NCI-H774 (cell line): ENCODE results near the gene ZNF813.

ENCODE experiments used
- DNase-seq: peaks from one replicate; lab custom pipeline; 2025; lab: John Stamatoyannopoulos, UW

The ZNF813 gene

DNA sequence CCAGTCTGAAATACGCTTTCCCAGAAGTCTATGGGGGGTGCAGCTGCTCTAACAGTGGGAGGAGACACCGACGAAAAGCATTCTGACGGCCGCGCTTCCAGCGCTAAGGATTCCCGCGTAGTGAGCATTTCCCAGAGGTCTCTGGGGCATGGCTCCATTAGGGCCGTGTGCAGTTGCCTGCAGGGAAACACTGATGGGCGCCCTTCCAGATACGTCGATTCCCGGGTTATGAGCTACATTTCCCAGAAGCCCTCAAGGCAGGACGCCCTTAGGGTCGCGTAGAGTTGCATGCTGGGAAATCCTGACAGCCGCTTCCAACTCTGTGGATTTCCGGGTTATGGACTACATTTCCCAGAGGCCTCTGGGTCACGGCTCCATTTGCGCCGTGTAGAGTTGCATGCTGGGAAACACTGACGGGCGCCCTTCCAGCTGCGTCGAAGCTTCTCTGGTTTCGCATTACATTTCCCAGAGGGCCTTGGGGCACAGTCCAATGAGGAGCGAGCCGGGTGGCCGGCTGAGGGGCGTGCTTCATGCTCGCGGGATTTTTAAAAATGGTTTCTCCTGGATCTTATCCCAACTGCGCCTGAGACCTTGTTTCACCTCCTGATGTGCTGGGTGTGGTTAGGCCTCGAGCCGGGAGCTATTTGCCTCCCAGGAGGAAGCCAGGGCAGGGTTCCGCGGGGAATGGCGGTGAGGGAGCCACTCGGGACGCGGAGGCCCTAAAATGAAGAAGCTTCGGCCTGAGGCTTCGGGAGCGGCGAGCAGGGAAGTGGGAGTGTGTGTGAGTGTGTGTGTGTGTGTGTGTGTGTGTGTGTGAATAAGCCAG is 53.2 kb downstream of the ZNF813 start:
- peak; percentile 92 for DNase-seq

DNA sequence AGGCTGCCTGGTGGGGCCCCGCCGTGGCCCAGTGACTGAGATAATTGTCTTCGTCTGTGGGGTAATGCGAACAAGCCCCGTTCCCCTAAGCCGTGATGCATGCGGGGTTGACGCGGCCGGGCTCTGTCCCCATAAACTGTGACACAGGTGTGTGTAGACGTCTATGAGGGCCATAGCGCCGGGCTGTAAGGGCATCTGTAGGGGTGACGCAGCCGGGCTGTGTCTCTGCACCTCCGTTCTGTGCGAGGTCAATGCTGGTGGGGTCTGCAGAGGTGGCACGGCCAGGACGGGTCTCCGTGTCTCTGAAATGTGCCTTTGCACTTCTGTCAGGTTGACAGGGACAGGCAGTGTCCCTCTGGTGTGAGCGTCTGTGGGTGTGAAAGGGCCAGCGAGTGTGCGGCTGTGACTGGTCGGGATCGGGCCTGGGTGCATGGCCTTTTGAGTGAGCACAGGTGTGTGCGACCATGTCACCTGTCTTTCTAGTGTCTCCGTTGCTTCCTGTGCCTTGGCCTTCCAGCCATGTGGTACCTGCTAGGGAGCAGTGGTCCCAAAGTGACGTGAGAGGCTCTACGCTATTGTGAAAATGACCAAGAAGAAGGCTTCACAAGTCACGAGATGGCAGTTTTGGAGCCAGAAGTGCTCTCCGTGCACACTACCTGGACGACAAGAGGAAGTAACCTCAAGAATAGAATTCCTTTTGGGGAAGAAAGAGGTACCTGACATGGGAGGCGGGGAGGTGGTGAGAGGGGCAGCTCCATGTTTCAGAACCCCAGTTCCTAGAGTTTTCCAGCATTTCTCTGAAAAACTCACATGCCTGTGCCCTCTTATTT is 54.1 kb downstream of the ZNF813 start:
- DNase-seq: no peak

DNA sequence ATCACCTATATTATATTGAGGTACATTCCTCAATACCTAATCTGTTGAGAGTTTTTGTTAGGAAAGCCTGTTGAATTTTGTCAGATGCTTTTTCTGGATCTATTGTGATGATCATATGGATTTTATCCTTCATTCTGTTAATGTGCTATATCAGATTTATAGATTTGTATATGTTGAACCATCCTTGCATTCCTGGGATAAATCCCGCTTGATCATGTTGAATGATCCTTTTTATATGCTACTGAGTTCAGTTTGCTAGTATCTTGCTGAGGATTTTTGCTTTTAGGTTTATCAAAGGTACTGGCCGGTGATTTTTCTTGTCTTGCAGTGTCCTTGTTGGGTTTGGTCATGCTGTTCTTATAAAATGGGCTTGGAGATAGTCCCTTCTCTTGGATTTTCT is 58.4 kb downstream of the ZNF813 start:
- DNase-seq: no peak

DNA sequence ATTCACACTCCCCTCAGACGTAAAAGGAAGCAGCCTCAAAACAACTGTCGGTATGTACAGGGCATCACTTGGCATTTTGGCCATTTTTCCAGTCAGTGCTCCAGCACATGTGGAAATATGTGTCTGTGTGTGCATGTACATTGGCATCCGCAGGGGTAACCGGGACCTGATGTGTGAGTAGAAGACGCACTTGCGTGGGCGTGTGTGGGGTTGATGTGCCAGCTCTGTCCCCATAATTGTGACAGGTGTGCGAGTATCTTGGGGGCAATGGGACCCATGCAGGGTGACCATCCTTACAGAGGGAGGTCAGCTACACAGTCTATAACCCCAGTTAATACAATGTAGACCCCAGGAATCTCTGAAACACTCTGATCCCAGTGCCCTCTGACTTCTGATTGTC is 63.1 kb downstream of the ZNF813 start:
- DNase-seq: no peak

DNA sequence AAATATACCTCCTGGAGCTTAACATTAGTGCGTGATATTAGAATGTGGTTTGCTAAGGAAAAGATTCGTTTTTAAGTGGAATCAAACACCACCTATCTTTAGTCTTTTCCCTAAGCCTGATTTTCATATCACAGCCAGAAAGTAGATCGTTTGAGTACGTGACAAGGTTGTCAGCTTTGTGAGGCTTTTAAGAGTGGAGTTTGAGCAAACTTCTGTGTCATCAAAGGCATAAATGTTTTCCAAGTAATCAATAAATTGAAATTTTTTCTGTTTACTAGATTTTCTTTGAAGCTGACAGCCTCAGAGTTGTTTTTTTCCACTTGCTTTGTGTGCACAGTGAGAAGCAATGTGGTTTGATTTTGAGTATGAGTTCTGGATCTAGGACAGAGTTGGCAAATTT is 63.9 kb downstream of the ZNF813 start:
- no peak for DNase-seq

DNA sequence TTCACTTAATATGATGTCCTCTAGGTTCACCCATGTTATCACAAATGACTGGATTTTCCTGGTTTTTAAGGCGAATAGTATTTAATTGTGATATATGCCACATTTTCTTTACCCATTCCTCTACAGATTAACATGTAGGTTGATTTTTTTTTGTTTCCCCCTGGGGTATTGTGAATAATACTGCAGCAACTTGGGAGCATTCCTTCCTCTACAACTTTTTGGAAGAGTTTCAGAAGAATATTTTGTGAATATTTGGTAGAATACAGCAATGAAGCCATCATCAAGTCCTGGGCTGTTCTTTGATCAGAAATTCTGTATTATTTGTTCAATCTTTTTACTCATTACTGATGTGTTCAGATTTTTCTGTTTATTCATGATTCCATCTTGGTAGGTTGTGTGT is 64.8 kb downstream of the ZNF813 start:
- no peak for DNase-seq

DNA sequence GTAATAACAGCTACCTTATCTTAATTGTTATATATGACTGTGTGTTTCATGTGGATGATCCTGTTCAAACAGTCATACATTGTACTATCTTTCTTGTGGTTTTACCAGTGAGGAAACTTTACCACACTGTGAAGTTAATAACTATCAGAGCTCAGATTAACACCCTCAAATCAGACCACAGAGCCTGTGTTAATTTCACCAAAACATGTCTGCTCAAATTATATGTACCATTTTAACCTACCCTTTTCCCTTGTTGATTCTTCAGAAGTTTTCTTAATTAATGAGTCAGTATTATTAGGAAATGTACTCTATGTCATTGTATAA is 68.7 kb downstream of the ZNF813 start:
- no peak for DNase-seq

DNA sequence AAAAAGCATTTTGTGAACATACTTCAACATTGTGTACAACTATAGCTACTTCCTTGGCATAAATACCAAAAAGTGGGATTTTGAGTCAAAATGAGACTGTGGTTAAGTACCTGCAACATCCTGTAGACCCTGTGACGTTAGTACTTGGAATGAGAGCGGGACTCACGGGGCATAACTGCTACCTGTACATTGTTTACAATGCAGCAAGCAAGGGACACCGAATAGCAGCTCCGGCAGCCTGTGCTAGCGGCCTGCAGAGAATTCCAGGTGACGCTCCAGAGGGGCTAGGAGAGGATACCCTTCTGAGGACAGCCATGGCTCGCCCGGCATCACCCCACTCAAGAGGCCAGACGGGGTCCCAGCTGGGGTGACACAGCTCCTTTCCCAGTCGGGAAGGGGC is 69.6 kb downstream of the ZNF813 start:
- DNase-seq: no peak

DNA sequence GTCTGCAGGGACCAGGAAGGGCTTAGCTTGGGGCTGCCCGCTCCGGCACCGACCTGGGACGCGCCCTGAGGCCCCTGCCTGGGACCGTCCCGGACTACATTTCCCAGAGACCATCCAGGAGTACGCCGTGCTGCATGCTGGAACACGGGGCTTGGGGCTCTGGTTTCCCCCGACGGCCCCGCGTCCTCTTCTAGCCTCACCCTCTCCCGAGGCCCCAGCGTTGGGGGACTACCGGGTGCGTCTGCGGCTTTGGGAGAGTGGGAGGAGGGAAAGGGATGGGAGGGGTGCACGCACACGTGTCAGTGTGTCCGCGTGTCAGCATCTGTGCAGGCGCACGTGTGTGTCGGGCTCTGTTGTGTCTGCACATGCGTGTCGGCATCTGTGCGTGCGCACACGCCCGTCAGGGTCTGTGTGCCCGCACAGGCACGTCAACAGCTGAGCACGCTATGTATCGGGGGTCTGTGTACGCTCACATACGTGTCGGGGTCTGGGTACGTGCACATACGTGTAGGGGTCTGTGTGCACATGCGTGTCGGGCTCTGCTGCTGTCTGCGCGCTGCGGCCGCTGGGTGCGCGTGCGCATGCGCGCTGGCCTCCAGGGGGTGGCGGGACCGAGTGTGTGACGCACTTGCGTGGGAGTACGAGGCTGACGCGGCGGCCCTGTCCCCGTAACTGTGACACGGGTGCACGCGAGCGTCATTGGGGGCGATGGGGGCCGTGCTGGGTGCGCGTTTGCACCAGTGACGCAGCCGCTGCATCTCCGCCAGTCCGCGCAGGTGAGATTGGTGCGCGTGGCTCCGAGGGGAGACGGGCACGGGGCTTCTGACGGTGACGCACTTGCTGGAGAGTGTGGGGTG is 70.2 kb downstream of the ZNF813 start, which contains the start of gene ZNF331:
Gene ZNF331 (plus strand): TSS at position 625 of the 857 bp plus-strand sequence. CDS start 31,232 bp downstream, outside the sequence.
- no peak for DNase-seq

DNA sequence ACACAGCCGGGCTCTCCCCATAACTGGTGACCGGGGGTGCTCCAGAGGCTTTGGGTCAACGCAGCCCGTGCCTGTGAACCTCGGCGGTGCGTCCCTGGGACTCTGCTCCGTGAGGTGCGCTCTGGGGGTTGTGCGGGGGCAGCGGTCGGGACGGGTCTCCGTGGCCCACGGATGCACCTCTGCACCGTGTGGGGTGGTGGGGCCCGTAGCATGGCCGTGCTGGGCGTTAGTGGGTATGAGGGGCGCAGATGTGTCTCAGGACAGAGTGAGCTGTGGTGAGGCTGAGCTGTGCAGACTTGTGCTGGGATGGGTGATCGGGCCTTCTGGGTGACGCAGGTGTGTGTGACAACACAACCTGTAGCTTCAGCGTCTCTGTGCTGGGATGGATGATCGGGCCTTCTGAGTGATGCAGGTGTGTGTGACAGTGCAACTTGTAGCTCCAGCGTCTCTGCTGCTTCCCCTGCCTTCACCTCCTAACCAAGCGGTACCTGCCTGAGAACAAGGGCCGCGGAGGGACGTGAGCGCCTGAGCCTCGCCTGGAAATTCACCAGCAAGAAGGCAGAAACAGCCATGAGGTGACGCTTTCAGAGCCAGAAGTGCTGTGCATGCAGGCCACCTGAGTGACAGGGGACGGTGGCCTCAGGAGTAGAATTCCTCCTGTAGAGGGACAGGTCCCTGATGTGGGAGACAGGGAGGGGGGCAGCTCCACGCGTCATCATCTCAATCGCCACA is 71.0 kb downstream of the ZNF813 start:
- DNase-seq: no peak

DNA sequence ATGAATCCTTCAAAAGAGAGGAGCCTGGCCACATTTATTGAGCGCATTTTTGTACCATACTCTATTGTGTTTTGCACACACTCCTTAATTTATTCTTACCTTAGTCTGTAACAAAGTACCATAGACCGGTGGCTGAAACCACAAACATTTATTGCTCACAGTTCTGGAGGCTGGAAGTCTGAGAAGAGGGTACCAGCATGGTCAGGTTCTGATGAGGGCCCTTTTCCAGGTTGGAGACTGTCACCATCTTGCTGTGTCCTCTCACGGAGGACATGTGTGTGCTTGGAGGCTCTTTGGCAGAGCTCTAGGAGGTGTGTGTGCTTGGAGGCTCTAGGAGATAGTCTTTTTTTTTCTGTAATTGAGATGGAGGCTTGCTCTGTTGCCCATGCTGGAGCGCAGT is 72.6 kb downstream of the ZNF813 start:
- no peak for DNase-seq

DNA sequence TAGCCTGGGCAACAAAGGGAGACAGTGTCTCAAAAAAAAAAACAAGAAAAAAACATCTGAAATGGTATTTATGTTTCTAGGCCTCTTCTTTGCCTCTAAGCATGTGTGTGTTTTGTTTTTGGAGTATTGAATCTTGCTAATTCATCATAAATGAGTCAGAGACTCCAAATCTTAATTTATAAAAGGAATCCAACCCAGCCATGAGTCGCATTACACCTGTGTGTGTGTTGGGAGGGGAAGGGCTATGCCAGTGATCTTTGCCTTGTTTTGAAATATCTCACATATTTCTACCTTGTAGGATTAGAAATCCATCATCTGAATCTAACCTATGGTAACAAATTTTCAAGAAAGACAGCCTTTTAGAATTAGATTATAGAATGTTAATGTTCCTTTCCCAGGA is 74.4 kb downstream of the ZNF813 start:
- no peak for DNase-seq

DNA sequence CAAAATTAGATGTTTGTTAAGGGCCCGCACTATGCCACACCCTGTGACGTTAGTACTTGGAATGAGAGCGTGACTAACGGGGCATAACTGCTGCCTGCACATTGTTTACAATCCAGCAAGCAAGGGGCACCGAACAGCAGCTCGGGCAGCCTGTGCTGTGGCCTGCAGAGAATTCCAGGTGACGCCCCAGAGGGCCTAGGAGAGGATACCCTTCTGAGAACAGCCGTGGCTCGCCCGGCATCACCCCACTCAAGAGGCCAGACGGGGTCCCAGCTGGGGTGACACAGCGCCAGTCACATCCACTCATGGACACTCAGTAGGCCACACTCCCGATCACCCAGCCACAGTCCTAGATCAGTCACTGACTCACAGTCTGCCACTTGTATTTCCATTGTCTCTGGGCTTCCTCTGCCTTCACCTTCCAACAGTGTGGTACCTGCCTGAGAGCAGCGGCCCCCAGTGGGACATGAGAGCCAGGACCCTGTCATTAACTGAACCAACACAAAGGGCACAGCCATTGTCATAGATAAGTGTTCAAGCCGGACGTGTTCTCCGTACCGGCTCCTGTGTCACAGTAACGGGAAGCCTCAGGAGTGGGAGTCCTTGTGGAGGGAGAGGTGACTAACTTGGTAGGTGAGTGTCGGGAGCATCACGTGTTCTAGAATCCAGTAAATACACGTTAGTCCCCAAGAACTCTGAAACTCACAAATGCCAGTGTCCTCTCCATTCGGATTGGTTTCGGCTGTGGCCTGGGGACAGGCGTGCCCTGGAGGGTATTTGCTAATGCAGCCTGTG is 77.9 kb downstream of the ZNF813 start:
- no peak for DNase-seq
